Stimulated activated CD8-positive, alpha-beta memory T cell treated with anti-CD3 and anti-CD28 coated beads, Interleukin-15, amount 100 ng/mL, for 48 hours (primary cell): ENCODE data around the gene PLA2G1B.
"Not testable (repeated sequence)": the region's sequence is repeated elsewhere in the genome, so short reads cannot be mapped to it uniquely, and the experiment has no call there.

Experiments
- DNase-seq, 2 donors: peaks; one replicate each; pipeline ENCODE4 v3.0.0-alpha.2; 2020; ENCODE audit warnings: low read depth in 2 of 2

Gene PLA2G1B

GRCh38 chr12:120358412-120359100, 31.0 kb upstream of the PLA2G1B start:
- DNase-seq = no peak

GRCh38 chr12:120357104-120357503, 29.5 kb upstream of the PLA2G1B start:
- DNase-seq = no peak

GRCh38 chr12:120356567-120357030, 29.0 kb upstream of the PLA2G1B start:
- DNase-seq = peak; percentile 59

- no peak for DNase-seq
Measured at GRCh38 chr12:120353556-120354317, 26.2 kb upstream of the PLA2G1B start.

GRCh38 chr12:120353136-120353535, 25.6 kb upstream of the PLA2G1B start:
- no peak for DNase-seq

- DNase-seq = no peak
Measured at GRCh38 chr12:120352117-120352516, 24.5 kb upstream of the PLA2G1B start.

GRCh38 chr12:120350576-120351350, 23.2 kb upstream of the PLA2G1B start:
- no peak for DNase-seq

- DNase-seq = no peak
Measured at GRCh38 chr12:120347766-120348165, 20.2 kb upstream of the PLA2G1B start.

GRCh38 chr12:120346681-120347080, 19.1 kb upstream of the PLA2G1B start:
- DNase-seq = no peak

- DNase-seq = no peak
Measured at GRCh38 chr12:120346031-120346430, 18.5 kb upstream of the PLA2G1B start.

- no peak for DNase-seq
Measured at GRCh38 chr12:120343692-120344091, 16.1 kb upstream of the PLA2G1B start.

GRCh38 chr12:120343039-120343537, 15.5 kb upstream of the PLA2G1B start:
- DNase-seq = no peak

- DNase-seq = no peak
Measured at GRCh38 chr12:120342175-120343038, 14.8 kb upstream of the PLA2G1B start.

GRCh38 chr12:120339256-120339655, 11.7 kb upstream of the PLA2G1B start:
- no peak for DNase-seq

GRCh38 chr12:120337730-120338129, 10.2 kb upstream of the PLA2G1B start:
- no peak for DNase-seq

- DNase-seq = not testable (repeated sequence)
Measured at GRCh38 chr12:120336392-120336791, 8.8 kb upstream of the PLA2G1B start.

GRCh38 chr12:120335447-120335846, 7.9 kb upstream of the PLA2G1B start:
- peak; percentile 20 to 33 for DNase-seq

GRCh38 chr12:120332523-120332922, 4.9 kb upstream of the PLA2G1B start:
- no peak for DNase-seq

- no peak for DNase-seq
Measured at GRCh38 chr12:120332041-120332440, 4.5 kb upstream of the PLA2G1B start.

GRCh38 chr12:120331390-120331789, 3.8 kb upstream of the PLA2G1B start:
- DNase-seq = no peak

- DNase-seq = no peak
Measured at GRCh38 chr12:120328228-120328627, 649 bp upstream of the PLA2G1B start.
